Measurements from ENCODE around the gene PLCB4.

PLCB4 gene

GRCh38 chr20:9025011-9025410 lies 43.9 kb upstream of the PLCB4 start:
- no peak for TF ChIP-seq FOXP2 (optimal IDR thresholded peaks at IDR 0.05; ENCODE audit: borderline replicate concordance, extremely low read depth, extremely low read length, insufficient read depth)
- TF ChIP-seq POLR2AphosphoS5 (IDR thresholded peaks at IDR 0.05; ENCODE audit: low read depth, low read length): no peak
- TF ChIP-seq REST (IDR thresholded peaks at IDR 0.05; ENCODE audit: insufficient read depth in 1 of 2, low read depth in 2 of 2, low read length in 2 of 2): no peak
- no peak for TF ChIP-seq SIN3A (IDR thresholded peaks at IDR 0.05; ENCODE audit: borderline replicate concordance, insufficient read depth, low read length)
- no peak for TF ChIP-seq TAF1 (IDR thresholded peaks at IDR 0.05; ENCODE audit: borderline replicate concordance, insufficient read depth, low read length)

- TF ChIP-seq FOXP2 (optimal IDR thresholded peaks at IDR 0.05; ENCODE audit: borderline replicate concordance, extremely low read depth, extremely low read length, insufficient read depth) (no peak), TAF1 (IDR thresholded peaks at IDR 0.05; ENCODE audit: borderline replicate concordance, insufficient read depth, low read length) (no peak), SIN3A (IDR thresholded peaks at IDR 0.05; ENCODE audit: borderline replicate concordance, insufficient read depth, low read length) (no peak), POLR2AphosphoS5 (IDR thresholded peaks at IDR 0.05; ENCODE audit: low read depth, low read length) (no peak), REST (IDR thresholded peaks at IDR 0.05; ENCODE audit: insufficient read depth in 1 of 2, low read depth in 2 of 2, low read length in 2 of 2) (no peak)
These were observed 43.2 kb upstream of the PLCB4 start for GRCh38 chr20:9025643-9026042.

- TF ChIP-seq FOXP2 (optimal IDR thresholded peaks at IDR 0.05; ENCODE audit: borderline replicate concordance, extremely low read depth, extremely low read length, insufficient read depth): no peak
- no peak for TF ChIP-seq SIN3A (IDR thresholded peaks at IDR 0.05; ENCODE audit: borderline replicate concordance, insufficient read depth, low read length)
- no peak for TF ChIP-seq POLR2AphosphoS5 (IDR thresholded peaks at IDR 0.05; ENCODE audit: low read depth, low read length)
- no peak for TF ChIP-seq TAF1 (IDR thresholded peaks at IDR 0.05; ENCODE audit: borderline replicate concordance, insufficient read depth, low read length)
- no peak for TF ChIP-seq REST (IDR thresholded peaks at IDR 0.05; ENCODE audit: insufficient read depth in 1 of 2, low read depth in 2 of 2, low read length in 2 of 2)
These were observed 41.3 kb upstream of the PLCB4 start for GRCh38 chr20:9027626-9028025.

- no peak for TF ChIP-seq REST (IDR thresholded peaks at IDR 0.05; ENCODE audit: insufficient read depth in 1 of 2, low read depth in 2 of 2, low read length in 2 of 2)
- TF ChIP-seq POLR2AphosphoS5 (IDR thresholded peaks at IDR 0.05; ENCODE audit: low read depth, low read length): no peak
- TF ChIP-seq TAF1 (IDR thresholded peaks at IDR 0.05; ENCODE audit: borderline replicate concordance, insufficient read depth, low read length): no peak
- no peak for TF ChIP-seq SIN3A (IDR thresholded peaks at IDR 0.05; ENCODE audit: borderline replicate concordance, insufficient read depth, low read length)
- TF ChIP-seq FOXP2 (optimal IDR thresholded peaks at IDR 0.05; ENCODE audit: borderline replicate concordance, extremely low read depth, extremely low read length, insufficient read depth): no peak
These were observed 40.5 kb upstream of the PLCB4 start for GRCh38 chr20:9028419-9028818.

- TF ChIP-seq FOXP2 (optimal IDR thresholded peaks at IDR 0.05; ENCODE audit: borderline replicate concordance, extremely low read depth, extremely low read length, insufficient read depth) (no peak), REST (IDR thresholded peaks at IDR 0.05; ENCODE audit: insufficient read depth in 1 of 2, low read depth in 2 of 2, low read length in 2 of 2) (no peak), POLR2AphosphoS5 (IDR thresholded peaks at IDR 0.05; ENCODE audit: low read depth, low read length) (no peak), SIN3A (IDR thresholded peaks at IDR 0.05; ENCODE audit: borderline replicate concordance, insufficient read depth, low read length) (no peak), TAF1 (IDR thresholded peaks at IDR 0.05; ENCODE audit: borderline replicate concordance, insufficient read depth, low read length) (no peak)
These were observed 36.9 kb upstream of the PLCB4 start for GRCh38 chr20:9031991-9032390.

Data from PFSK-1 (cell line).